ENCODE measurements around the gene WNT9B. TPM values are rescaled to one million over a fixed set of nuclear protein-coding genes. Genes with fewer than 3 reads are reported as not detected.

WNT9B gene
- total and polyA plus RNA-seq, 2 of the 13 experiments (the other 11 are each of a cell fraction or from before 2014, with no cell fraction given): not detected

DNA sequence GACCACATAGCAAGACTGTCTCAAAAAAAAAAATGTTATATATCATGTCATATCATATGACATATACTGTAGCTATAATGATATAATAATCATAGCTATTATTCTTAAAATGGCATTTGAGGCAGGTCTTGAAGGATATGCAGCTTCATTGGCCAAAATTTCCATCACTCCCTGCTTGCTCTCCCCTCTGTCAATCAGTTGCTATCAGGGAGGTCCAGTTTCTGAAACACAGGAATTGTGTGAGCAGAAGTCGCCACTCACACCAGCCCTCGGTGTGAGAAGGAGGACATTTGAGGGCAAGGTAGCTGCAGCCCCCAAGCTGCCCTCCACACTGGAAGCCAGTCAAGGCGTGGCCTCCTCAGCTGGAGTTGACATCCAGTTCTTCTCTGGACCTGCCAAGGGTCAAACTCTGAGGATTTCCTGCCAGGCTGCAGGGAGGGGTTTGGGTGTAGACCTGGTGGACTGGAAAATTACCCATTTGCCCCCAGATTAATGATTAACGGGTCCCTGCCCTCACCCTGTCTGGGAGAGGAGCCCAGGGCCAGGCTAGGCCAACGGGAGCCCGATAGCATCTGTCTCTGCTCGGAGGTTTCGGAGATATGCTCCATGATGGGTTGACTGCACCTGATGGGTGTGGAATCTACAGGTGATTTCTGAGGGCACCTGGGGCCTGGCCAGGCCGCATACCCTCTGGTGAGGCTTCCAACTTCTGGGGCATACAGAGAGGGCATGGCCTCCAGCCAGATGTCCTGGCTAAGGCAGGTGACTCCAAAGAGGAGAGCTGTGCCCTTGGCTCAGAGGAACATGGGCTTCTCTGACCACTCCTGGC, 18.8 kb downstream of the WNT9B start (continued):
- TF ChIP-seq, protein P1, sequence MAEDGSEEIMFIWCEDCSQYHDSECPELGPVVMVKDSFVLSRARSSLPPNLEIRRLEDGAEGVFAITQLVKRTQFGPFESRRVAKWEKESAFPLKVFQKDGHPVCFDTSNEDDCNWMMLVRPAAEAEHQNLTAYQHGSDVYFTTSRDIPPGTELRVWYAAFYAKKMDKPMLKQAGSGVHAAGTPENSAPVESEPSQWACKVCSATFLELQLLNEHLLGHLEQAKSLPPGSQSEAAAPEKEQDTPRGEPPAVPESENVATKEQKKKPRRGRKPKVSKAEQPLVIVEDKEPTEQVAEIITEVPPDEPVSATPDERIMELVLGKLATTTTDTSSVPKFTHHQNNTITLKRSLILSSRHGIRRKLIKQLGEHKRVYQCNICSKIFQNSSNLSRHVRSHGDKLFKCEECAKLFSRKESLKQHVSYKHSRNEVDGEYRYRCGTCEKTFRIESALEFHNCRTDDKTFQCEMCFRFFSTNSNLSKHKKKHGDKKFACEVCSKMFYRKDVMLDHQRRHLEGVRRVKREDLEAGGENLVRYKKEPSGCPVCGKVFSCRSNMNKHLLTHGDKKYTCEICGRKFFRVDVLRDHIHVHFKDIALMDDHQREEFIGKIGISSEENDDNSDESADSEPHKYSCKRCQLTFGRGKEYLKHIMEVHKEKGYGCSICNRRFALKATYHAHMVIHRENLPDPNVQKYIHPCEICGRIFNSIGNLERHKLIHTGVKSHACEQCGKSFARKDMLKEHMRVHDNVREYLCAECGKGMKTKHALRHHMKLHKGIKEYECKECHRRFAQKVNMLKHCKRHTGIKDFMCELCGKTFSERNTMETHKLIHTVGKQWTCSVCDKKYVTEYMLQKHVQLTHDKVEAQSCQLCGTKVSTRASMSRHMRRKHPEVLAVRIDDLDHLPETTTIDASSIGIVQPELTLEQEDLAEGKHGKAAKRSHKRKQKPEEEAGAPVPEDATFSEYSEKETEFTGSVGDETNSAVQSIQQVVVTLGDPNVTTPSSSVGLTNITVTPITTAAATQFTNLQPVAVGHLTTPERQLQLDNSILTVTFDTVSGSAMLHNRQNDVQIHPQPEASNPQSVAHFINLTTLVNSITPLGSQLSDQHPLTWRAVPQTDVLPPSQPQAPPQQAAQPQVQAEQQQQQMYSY (CRISPR knock-in tag; IDR thresholded peaks at IDR 0.05): no peak
- TF ChIP-seq LCORL (IDR thresholded peaks at IDR 0.05) (no peak), LCORL (CRISPR knock-in tag; IDR thresholded peaks at IDR 0.05) (peak; percentile 79), POLR2G (IDR thresholded peaks at IDR 0.05; ENCODE audit: low read depth, low read length) (peak; percentile 61), ZNF883 (CRISPR knock-in tag; IDR thresholded peaks at IDR 0.05; ENCODE audit: not compliant biosample characterization) (peak; percentile 75), ZFP36 (IDR thresholded peaks at IDR 0.05; ENCODE audit: borderline replicate concordance, low read depth, low read length, partially characterized antibody) (no peak), NR2F1 (CRISPR knock-in tag; IDR thresholded peaks at IDR 0.05) (peak in 1 of 2 experiments; percentile 54; a peak in 1 of 4 replicates), CBFB (CRISPR knock-in tag; IDR thresholded peaks at IDR 0.05) (no peak; the same call in 1 of the 2 replicates), ELF4 (CRISPR knock-in tag; IDR thresholded peaks at IDR 0.05; ENCODE audit: borderline replicate concordance) (no peak), ZNF251 (CRISPR knock-in tag; IDR thresholded peaks at IDR 0.05) (no peak), KDM4B (CRISPR knock-in tag; IDR thresholded peaks at IDR 0.05) (no peak), ZNF263 (CRISPR knock-in tag; IDR thresholded peaks at IDR 0.05) (no peak), TCF12 (IDR thresholded peaks at IDR 0.05) (no peak), TCF12 (CRISPR knock-in tag; IDR thresholded peaks at IDR 0.05) (no peak)
- TF ChIP-seq, protein P2, sequence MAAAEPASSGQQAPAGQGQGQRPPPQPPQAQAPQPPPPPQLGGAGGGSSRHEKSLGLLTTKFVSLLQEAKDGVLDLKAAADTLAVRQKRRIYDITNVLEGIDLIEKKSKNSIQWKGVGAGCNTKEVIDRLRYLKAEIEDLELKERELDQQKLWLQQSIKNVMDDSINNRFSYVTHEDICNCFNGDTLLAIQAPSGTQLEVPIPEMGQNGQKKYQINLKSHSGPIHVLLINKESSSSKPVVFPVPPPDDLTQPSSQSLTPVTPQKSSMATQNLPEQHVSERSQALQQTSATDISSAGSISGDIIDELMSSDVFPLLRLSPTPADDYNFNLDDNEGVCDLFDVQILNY (CRISPR knock-in tag; conservative IDR thresholded peaks at IDR 0.05): no peak
- TF ChIP-seq, protein P3, sequence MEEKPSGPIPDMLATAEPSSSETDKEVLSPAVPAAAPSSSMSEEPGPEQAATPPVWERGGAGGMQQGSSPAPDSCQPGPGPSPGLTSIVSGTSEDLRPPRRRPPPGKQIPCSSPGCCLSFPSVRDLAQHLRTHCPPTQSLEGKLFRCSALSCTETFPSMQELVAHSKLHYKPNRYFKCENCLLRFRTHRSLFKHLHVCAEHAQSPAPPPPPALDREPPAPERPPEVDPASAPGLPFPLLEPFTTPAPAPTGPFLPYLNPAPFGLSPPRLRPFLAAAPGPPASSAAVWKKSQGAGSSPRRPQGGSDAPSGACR (CRISPR knock-in tag; IDR thresholded peaks at IDR 0.05): no peak
- TF ChIP-seq, protein P4, sequence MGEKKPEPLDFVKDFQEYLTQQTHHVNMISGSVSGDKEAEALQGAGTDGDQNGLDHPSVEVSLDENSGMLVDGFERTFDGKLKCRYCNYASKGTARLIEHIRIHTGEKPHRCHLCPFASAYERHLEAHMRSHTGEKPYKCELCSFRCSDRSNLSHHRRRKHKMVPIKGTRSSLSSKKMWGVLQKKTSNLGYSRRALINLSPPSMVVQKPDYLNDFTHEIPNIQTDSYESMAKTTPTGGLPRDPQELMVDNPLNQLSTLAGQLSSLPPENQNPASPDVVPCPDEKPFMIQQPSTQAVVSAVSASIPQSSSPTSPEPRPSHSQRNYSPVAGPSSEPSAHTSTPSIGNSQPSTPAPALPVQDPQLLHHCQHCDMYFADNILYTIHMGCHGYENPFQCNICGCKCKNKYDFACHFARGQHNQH (CRISPR knock-in tag; IDR thresholded peaks at IDR 0.05): no peak
- TF ChIP-seq, protein P5, sequence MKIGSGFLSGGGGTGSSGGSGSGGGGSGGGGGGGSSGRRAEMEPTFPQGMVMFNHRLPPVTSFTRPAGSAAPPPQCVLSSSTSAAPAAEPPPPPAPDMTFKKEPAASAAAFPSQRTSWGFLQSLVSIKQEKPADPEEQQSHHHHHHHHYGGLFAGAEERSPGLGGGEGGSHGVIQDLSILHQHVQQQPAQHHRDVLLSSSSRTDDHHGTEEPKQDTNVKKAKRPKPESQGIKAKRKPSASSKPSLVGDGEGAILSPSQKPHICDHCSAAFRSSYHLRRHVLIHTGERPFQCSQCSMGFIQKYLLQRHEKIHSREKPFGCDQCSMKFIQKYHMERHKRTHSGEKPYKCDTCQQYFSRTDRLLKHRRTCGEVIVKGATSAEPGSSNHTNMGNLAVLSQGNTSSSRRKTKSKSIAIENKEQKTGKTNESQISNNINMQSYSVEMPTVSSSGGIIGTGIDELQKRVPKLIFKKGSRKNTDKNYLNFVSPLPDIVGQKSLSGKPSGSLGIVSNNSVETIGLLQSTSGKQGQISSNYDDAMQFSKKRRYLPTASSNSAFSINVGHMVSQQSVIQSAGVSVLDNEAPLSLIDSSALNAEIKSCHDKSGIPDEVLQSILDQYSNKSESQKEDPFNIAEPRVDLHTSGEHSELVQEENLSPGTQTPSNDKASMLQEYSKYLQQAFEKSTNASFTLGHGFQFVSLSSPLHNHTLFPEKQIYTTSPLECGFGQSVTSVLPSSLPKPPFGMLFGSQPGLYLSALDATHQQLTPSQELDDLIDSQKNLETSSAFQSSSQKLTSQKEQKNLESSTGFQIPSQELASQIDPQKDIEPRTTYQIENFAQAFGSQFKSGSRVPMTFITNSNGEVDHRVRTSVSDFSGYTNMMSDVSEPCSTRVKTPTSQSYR (CRISPR knock-in tag; IDR thresholded peaks at IDR 0.05; ENCODE audit: borderline replicate concordance): no peak
- TF ChIP-seq, protein P6, sequence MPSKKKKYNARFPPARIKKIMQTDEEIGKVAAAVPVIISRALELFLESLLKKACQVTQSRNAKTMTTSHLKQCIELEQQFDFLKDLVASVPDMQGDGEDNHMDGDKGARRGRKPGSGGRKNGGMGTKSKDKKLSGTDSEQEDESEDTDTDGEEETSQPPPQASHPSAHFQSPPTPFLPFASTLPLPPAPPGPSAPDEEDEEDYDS (CRISPR knock-in tag; IDR thresholded peaks at IDR 0.05): peak; percentile 54; the same call in 1 of the 2 replicates
